HG03442 (cell line): ENCODE results near the gene KCND3.
A peak's percentile ranks its signal among the peaks of the same experiment; 100 is the strongest.

Experiments
- ATAC-seq: cut with Tn5 transposase; IDR thresholded peaks from one replicate; pipeline ENCODE4 v1.9.1; 2021; ENCODE audit warnings: mild to moderate bottlenecking, moderate library complexity; ENCODE audit not compliant: unreplicated experiment

Gene KCND3

GRCh38 chr1:111784273-111784901 is 205.1 kb downstream of the KCND3 start:
- ATAC-seq: no peak

DNA sequence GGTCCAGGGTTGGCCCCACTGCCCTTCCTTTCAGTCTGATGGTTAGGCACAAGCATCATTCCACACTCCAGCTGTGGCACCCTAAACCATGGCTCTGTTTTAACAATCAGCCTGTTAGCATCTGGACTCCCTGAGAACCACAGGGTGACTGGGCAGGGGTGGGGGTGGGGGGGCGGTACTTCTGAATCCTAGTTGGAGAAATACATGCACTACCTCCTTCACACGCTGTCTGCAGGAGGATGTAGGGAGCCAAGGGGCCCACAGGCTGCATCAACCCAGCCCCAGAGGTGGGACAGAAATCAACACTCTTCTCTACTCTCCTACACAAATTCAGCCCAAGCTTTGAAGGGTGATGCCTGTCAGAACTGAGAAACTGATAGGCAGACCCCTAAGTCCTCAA is 209.9 kb downstream of the KCND3 start:
- no peak for ATAC-seq

GRCh38 chr1:111778541-111779051 is 210.9 kb downstream of the KCND3 start:
- no peak for ATAC-seq

GRCh38 chr1:111778066-111778465 is 211.4 kb downstream of the KCND3 start:
- no peak for ATAC-seq

DNA sequence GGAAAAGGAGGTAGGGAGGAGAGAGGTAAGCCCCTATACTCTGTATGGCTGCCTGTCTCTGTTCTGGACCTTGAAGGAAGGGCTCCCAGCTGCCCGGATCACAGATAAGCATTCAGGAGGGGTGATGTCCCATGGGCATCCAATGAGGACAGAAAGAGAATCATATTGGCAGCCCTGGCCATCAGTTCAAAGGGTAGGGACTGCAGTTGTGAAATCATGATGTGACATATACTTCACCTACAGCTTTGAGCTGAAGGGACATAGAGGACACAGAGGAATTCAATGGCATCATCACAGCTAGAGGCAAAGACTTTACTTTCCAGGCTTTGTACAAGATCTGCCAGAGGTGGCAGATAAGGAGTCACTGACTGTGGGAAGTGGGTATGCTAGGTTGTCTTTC is 212.2 kb downstream of the KCND3 start:
- ATAC-seq: no peak

- no peak for ATAC-seq
Measured at GRCh38 chr1:111776861-111777260, 212.6 kb downstream of the KCND3 start.

DNA sequence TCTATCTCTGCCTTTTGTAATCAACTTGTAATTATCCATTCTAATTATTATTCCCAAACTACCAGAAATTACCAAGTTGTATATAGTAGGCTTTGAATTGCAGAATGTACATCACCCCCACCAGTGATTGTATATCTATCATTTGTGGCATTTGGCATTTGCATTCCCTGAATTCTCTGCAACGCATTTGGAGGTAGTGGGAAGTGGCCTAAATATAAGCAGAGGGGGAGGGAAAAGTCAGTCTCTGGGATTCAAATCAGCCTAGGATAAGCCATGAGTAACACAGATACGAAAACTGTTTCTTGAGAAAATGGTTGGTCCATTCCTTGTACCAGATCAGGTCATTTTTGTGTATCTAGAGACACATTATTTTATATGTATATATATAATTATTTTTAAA is 213.1 kb downstream of the KCND3 start:
- ATAC-seq: no peak

- ATAC-seq: no peak
Measured at GRCh38 chr1:111775966-111776365, 213.5 kb downstream of the KCND3 start.

GRCh38 chr1:111770916-111771315 is 218.6 kb downstream of the KCND3 start:
- ATAC-seq: no peak

DNA sequence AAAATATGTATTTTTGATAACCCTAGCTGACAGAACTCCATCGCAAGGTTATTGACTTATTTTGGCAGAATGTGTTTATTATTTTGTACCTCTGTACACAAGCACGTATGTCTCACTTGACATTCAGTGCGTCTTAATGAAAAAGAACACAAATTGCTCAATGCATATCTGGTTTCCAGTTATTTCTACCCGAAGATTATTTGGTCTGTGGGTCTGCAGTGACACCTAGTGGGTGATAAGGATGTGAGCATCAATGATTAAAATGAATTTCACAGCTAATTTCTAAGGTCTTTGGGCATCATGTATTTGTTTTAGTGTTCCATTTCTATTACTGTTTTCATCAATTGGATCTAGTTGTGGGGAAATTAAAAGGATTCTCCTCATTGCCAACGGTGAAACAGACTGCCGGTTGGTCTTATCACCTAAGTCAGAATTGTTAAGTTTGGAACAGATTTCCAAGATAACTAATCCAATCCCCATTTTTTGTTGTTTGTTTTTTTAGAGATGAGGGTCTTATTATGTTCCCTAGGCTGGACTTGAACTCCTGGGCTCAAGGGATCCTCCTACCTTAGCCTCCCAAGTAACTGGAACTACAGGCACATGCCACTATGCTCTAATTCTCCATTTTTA is 219.8 kb downstream of the KCND3 start:
- ATAC-seq: no peak

- no peak for ATAC-seq
Measured at GRCh38 chr1:111768625-111769024, 220.8 kb downstream of the KCND3 start.

DNA sequence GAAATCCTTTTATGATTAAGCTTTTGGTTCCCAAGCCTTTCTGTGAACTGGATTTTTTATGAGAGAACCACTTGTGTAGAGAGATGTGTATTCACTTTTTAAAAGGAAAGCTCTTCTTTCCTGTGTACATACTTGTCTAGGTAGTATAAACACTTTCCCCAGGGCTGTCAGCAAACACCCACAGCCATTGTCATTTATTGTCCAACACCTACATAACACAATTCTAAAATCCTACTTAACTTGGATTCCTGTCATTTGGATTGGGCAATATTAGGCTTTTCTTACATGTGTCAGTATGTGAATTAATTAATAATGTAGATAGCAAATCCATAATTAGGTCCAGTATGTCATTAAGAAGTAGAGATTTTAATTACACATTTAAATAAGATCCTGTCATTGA is 221.4 kb downstream of the KCND3 start:
- ATAC-seq: no peak

DNA sequence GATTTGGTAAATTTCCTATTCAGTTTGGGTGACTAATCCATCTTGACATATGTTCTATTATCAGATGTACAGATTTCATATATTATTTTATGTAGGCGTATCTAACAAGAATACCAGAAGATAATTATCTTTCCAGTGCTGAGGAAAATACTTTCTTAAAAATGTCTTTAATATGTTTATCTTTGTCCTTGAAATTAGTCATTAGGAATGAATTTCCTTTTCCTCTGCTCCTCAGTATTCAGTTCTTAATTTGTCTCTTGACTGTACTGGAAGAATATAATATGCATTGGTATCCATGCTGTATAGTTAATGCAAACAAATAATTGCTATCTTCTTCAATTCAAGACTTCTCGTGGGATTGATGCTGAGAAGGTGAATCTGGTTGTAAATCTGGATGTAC is 227.1 kb downstream of the KCND3 start:
- no peak for ATAC-seq

- ATAC-seq: no peak
Measured at GRCh38 chr1:111761717-111762116, 227.8 kb downstream of the KCND3 start.

DNA sequence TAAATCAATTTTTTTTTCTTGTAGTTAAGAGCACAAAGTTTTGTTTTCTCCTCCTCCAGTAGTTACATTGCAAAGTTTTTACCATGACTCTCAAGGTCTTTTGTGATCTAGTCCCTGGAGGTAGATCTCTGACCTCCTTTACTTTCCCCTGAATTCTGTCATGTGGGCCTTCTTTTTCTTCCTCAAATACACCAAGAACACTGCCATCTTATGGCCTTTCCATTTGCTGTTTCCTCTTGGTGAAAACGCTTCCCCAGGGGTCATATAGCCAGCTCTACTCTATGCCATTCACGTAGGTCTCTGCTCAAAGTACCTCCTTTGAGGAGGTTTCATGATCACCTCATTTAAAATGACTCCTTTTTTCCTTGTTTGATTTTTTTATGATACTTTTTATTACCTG is 231.1 kb downstream of the KCND3 start:
- no peak for ATAC-seq

DNA sequence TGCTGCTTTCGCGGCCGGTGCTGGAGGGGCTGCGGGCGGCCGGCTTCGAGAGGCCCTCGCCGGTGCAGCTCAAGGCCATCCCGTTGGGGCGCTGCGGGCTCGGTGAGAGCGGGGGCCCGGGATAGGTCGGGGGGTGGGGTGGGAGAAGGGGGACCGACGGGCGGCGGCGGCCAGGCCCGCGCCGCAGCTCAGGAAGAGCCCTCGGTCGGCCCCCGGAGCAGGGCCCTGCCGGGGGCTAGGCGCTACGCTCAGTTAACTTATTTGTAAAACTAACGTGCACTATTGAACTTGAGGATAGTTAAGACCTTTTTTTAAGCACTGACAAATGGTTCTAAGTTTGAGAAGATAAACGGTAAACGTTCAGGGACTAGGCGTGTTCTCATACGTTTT is 233.3 kb downstream of the KCND3 start:
- ATAC-seq: peak; percentile 10

- peak; percentile 88 for ATAC-seq
Measured at GRCh38 chr1:111755331-111756123, 233.9 kb downstream of the KCND3 start, which contains the start of gene DDX20. DDX20 (plus strand) TSS chr1:111755901; CDS start chr1:111755925, 24 bp downstream.

DNA sequence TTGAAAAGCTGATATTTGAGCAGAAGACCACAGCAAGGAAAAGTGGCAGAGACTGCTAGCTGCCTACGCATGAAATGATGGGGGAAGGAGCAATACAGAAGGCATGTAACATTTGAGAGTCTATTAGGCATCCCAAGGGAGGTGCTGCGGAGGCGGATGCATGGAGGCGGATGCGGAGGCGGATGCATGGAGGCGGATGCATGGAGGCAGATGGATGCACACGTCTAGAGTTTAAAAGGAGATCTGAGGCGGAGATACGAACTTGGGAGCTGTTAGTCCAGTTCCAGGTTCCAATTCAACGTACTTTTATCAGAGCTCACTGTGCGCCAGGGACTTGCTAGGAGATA is 234.5 kb downstream of the KCND3 start:
- ATAC-seq: no peak

GRCh38 chr1:111751906-111752575 is 237.4 kb downstream of the KCND3 start:
- ATAC-seq: no peak

GRCh38 chr1:111750856-111751255 is 238.6 kb downstream of the KCND3 start:
- no peak for ATAC-seq

GRCh38 chr1:111749628-111750027 is 239.8 kb downstream of the KCND3 start:
- ATAC-seq: no peak
